ENCODE measurements around the gene C10orf53. TPM values are rescaled to one million over a fixed set of nuclear protein-coding genes. Genes with fewer than 3 reads are reported as not detected.
A peak's percentile ranks its signal among the peaks of the same experiment; 100 is the strongest.

C10orf53 gene, protein sequence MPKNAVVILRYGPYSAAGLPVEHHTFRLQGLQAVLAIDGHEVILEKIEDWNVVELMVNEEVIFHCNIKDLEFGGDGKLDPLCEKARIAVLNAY
- not detected in 2 replicates for total RNA-seq (2014; rRNA removed; shearing (Covaris generic); ENCODE audit: low replicate concordance)

DNA sequence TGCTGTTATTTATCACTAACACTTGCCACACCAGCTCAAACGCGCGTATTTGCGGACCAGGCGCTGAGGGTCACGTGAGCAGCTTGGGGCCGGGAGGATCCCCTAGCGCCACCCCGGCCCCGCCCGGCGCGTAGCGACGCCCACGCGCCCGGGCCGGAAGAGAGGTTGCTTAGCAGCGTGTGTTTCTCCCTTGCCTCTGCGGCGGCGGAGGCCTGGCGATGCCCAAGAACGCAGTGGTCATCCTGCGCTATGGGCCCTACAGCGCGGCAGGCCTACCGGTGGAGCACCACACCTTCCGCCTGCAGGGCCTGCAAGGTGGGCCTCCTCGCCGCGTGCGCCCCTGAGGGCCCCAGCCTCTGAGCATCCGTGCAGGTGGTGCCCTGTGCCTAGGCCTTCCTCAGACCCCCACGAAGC, at the start of gene C10orf53:
TSS of gene C10orf53 (plus strand) at position 172 of the 414 bp plus-strand sequence. CDS start at position 219, 47 bp downstream.
- Histone ChIP-seq H3K27me3 (peaks cover 43% of the 10 kb centered on the region), H3K4me3 (no peak within 1 kb of the TSS), H3K36me3 (no peaks in the 10 kb centered on the region), H3K9me3 (peaks cover 9% of the 10 kb centered on the region; the same call in 1 of the 2 replicates)
- DNase-seq: peak; percentile 60

DNA sequence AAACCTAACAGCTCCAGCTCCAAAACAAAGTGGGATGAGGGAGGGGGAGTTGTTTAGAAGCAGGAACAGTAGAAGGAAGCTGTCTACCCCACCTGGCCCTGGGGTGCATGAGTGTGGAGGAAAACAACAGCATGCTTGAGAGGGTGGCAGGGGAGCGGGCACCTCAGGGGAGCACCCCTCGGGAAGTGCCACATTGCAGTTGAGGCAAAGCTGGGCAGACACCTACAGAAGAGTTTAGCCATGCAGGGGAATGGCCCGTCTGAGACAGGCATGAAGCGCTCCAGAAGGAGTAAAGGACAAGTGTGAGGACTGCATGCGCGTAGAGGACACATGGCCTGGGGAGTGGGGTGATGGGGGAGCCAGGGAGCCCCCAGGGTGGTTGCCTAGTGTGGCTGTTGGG, 47.5 kb upstream of the C10orf53 start:
- no peaks in the 10 kb centered on the region for H3K36me3 ChIP-seq
- H3K27me3 ChIP-seq: peaks cover 16% of the 10 kb centered on the region
- peak; percentile 0 for DNase-seq
- H3K4me3 ChIP-seq: no peak overlapping the region
- H3K9me3 ChIP-seq: no peaks in the 10 kb centered on the region

DNA sequence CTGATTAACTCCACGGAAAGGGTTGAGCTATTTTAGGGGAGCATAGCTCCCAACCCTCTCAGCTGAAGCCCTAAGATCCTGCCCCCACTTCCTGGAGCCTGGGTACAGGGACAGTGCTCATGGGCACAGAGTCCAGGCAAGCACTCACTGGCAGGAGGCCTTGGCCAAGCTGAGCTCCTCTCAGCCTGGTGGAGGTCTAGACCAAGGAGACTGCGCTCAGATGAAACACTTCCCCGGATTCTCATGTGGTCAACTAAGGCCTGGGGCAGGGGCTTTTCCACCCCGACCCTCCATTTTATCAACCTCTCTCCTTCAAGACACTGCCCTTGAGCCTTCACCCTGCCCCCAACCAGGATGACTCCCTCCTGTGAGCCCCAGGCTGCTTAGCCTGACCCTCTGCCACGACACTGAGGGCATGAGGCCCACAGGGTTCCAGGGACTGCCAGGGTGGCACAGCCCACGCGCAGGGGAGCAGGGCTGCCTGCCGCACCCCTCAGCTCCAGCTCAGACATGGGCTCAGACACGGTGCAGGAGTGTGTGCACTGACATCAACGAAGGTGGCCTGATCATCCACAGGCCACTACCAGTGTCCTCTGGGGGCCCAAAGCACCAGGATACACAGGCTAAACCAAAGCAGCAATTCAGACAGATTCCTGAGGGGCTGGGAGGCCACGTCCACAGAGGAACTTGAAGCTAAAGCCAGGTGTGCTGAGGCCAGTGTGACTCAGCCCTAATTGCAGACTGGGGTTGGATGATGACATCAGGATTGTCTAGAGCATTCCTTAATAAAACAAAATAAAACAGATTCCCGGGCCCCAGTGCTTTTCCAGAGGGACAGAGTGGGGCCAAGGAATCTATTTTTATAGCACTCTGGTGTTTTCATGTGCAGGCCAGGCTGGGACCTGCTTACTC, 46.8 kb upstream of the C10orf53 start:
- DNase-seq: no peak
- no peaks in the 10 kb centered on the region for H3K9me3 ChIP-seq
- peaks cover 23% of the 10 kb centered on the region for H3K27me3 ChIP-seq

GRCh38 chr10:49633327-49634068, 46.0 kb upstream of the C10orf53 start:
- H3K36me3 ChIP-seq: no peaks in the 10 kb centered on the region
- H3K9me3 ChIP-seq: no peaks in the 10 kb centered on the region
- no peak overlapping the region for H3K4me3 ChIP-seq
- no peak for DNase-seq
- peaks cover 31% of the 10 kb centered on the region for H3K27me3 ChIP-seq

More for the DNA sequence above, 46.8 kb upstream of the C10orf53 start:
- Histone ChIP-seq H3K36me3 (no peaks in the 10 kb centered on the region), H3K4me3 (no peak overlapping the region)

DNA sequence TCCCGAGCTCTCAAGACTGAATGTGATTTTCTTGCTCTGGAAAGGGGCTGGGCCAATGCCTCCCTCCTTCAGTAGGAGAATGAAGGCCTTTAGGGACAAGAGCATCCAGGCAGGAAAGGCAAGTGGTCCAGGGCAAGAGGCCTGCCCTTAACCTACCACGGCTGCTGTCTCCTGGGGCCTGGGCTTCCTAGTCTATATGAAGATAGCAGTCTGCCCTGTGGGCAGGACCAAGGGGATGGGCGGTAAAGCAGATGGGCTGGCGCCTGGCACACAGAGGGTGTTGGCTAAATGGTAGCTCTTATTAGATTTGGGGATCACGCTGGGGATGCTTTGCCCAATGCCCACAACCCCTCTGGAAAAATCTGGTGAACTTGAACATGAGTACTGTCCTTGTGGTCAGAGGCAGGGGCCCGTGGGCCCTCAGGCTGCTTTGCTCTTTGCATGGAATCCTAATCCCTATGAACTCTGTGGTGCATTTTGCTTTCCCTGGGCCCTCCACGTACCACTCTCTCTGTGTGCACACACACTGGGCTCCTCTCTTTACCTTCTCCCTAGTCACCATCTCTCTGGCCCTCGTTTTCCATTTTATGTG, 45.3 kb upstream of the C10orf53 start:
- H3K9me3 ChIP-seq: no peaks in the 10 kb centered on the region
- H3K27me3 ChIP-seq: peaks cover 34% of the 10 kb centered on the region
- H3K36me3 ChIP-seq: no peaks in the 10 kb centered on the region
- no peak overlapping the region for H3K4me3 ChIP-seq
- no peak for DNase-seq

- peaks cover 25% of the 10 kb centered on the region for H3K27me3 ChIP-seq
- H3K4me3 ChIP-seq: no peak overlapping the region
- no peaks in the 10 kb centered on the region for H3K9me3 ChIP-seq
- DNase-seq: no peak
- no peaks in the 10 kb centered on the region for H3K36me3 ChIP-seq
Measured at GRCh38 chr10:49642311-49642710, 37.1 kb upstream of the C10orf53 start.

DNA sequence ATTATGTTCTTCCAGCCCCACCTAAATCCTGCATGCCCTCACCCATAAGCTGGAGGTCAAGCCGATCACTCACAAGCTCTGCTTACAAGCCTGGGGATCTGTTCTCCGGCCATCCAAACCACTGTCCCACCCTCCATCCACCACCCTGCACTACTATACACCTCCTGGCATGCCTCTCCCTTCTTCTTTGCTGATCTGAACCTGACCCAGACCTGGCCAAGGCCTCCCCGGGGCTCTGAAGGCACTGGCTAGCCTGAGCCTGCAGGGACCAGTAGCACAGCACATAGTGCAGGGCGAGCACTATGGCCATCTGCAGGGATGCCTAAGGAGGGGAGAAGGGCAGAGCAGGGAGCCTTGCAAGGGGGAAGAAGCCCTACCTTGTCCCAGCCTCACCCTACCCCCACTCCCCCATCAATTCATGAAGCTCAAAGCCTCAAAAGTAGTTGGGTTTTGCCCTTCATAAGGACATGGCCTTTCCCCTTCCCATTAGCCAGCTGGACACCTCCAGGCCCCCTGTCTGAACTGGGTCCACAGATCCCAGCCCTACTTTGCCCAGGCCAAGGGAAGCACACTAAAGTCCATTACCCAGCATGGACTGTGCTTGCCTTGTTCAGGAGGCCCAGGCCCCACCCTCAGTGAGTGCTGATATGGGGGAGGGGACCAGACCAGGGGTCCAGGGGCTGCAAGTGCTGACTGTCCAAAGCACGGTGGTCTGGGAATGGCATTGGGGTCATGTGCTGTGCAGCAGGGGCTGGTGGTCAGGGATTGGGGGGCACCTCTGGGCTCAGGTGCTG, 36.0 kb upstream of the C10orf53 start:
- Histone ChIP-seq H3K36me3 (no peaks in the 10 kb centered on the region), H3K9me3 (no peaks in the 10 kb centered on the region), H3K4me3 (no peak overlapping the region), H3K27me3 (peaks cover 14% of the 10 kb centered on the region)
- no peak for DNase-seq

DNA sequence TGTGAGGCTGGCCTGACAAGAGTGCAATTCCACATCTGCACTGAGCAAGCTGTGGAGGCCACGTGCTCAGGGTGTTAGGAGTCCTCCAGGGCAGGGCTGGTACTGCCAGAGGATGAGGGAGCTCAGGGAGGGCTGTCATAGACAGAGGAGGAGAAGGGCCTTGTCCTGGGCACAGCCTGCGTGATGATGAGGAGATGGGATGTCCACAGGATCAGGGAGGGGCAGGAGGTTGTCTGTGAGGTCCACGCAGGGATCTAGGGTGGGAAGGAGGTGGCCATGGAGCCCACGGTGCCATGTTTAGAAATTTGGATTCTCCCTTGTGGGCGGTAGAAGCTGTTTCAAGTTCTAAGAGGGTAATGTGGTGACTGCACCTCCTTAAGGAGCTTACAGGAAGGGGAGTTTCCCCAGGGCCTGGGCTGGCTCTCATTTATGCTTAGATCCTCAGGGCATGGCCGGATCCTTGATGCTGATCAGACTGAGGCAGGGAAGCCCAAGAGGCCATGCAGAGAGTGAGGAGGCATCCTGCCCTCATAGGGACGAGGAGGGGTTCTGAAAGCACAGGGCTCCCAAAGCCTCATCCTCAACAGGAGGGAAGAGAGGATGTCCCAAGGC, 35.3 kb upstream of the C10orf53 start:
- DNase-seq: no peak
- Histone ChIP-seq H3K9me3 (no peaks in the 10 kb centered on the region), H3K4me3 (no peak overlapping the region), H3K36me3 (no peaks in the 10 kb centered on the region), H3K27me3 (peaks cover 11% of the 10 kb centered on the region)

GRCh38 chr10:49645417-49645816, 34.0 kb upstream of the C10orf53 start:
- H3K27me3 ChIP-seq: peaks cover 5% of the 10 kb centered on the region
- no peaks in the 10 kb centered on the region for H3K9me3 ChIP-seq
- H3K4me3 ChIP-seq: no peak overlapping the region
- DNase-seq: no peak
- H3K36me3 ChIP-seq: no peaks in the 10 kb centered on the region

DNA sequence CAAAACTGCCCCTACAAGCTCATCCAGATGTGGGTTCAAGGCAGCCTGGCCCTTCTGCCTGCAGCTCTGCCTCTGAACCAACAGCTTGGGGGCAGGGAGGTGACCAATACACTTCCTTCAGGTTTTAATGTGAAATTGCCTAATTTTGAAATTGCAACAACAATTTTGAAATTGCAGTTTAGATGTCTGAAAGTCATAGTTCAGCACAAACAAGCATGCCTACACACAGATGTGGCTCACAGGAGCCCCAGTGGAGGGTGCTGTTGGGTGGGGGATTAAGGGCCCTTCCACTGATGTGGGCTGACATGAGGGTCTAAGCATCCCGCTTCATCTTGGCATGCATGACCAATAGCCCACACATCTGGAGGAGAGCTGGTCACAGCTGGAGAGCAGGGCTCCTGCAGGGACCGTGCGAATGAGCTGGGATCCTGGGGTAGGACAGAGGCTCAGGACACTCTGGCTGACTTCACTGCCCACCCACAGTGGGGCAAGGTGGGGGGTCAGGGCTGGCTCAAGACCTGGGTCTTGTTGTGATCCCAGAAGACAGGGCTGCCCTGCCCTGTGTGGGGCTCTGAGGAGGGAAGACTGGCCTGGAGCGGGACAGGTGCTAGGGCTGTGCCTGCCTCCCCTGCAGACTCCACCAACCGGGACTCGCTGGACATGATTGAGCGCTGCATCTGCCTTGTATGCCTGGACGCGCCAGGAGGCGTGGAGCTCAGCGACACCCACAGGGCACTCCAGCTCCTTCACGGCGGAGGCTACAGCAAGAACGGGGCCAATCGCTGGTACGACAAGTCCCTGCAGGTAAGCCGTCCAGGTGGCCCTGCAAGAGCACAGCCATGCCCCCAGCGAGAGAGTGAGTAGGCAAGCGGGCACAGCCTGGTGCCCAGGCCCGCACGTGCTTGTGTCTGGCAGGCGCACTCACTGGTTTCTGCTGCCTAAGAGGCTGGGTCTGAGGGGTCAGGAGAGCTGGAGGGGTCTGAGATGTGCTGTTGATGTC, 33.3 kb upstream of the C10orf53 start:
- no peaks in the 10 kb centered on the region for H3K9me3 ChIP-seq
- no peak for DNase-seq
- peaks cover 2% of the 10 kb centered on the region for H3K27me3 ChIP-seq
- no peaks in the 10 kb centered on the region for H3K36me3 ChIP-seq
- no peak overlapping the region for H3K4me3 ChIP-seq

DNA sequence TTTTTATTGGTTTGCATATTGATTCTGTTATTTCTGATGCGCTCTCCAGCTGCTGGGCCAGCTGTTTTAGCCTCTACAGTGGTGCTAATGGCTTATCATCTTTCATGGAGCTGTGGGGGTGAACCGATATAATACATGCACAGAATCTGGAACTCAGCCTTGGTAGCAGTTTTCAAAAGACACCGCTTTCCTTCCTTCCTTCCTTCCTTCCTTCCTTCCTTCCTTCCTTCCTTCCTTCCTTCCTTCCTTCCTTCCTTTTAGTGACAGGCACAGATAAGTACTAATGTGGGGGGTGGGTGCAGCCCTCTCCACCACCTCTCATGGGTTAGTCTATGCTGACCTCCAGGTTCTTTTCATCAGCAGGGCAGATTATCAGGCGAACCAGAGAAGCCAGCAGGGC, 31.9 kb upstream of the C10orf53 start:
- no peaks in the 10 kb centered on the region for H3K9me3 ChIP-seq
- no peak for DNase-seq
- H3K4me3 ChIP-seq: no peak overlapping the region
- H3K36me3 ChIP-seq: no peaks in the 10 kb centered on the region
- H3K27me3 ChIP-seq: peaks cover 2% of the 10 kb centered on the region

DNA sequence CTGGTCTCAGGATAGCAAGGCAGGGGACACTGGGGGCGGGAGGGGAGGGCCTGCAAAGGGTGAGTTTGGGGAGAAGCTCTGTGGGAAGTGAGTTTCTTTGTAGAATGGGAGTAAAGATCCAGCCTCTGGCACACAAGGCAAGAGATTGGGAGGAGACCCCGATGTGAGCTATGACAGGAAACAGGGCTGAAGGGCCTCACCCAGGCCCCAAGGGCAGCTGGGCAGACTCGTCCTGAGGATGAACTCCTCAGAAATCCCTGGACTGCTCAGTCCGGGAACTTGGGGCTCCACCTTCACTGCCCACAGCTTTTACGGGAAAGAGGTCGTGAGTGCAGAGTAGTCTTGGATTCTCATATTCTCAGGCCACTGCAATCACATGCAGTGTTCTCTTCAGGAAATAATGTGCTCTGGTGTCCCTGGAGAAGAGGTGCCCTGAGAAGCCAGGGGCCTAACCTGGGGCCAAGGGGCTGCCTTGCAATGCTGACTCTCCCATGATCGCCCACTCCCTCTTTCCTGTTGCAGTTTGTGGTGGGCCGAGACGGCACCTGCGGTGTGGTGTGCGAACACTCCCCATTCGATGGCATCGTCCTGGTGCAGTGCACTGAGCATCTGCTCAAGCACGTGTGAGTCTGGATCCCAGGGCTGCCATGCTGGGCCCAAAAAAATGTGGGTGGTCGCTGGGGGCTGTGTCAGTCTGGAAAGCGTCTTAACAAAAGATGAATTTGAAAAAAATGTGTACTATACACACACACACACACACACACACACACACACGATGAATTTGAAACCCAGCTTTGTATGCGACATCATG, 31.3 kb upstream of the C10orf53 start:
- DNase-seq: no peak
- Histone ChIP-seq H3K36me3 (no peaks in the 10 kb centered on the region), H3K9me3 (no peaks in the 10 kb centered on the region), H3K27me3 (peaks cover 2% of the 10 kb centered on the region), H3K4me3 (no peak overlapping the region)

DNA sequence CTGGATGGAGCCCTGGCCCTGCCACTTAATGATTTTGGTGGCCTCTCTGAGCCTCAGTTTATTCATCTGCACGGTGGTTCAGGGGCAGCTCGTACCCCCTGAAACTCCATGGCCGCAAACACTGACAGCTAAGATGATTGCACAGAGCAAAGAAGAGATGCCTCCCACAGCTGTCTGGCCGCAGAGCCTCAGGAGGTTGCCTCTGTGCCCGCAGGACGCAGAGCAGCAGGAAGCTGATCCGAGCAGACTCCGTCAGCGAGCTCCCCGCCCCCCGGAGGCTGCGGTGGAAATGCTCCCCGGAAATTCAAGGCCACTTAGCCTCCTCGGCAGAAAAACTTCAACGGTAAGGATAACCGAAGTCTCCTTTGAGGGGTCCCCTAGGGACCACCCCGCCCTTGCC, 30.2 kb upstream of the C10orf53 start:
- no peak for DNase-seq
- Histone ChIP-seq H3K9me3 (no peaks in the 10 kb centered on the region), H3K27me3 (peaks cover 5% of the 10 kb centered on the region), H3K36me3 (no peaks in the 10 kb centered on the region), H3K4me3 (no peak overlapping the region)
